ENCODE measurements around the gene CLEC4M.

Gene CLEC4M

GRCh38 chr19:7762719-7763293 is at the start of gene CLEC4M:
Gene CLEC4M (plus strand): TSS chr19:7763243. CDS start chr19:7763267, 24 bp downstream.
- DNase-seq: no peak

- no peak for DNase-seq
Observed at GRCh38 chr19:7715671-7716070, 47.4 kb upstream of the CLEC4M start.

- DNase-seq: no peak
Observed at GRCh38 chr19:7716762-7717161, 46.3 kb upstream of the CLEC4M start.

GRCh38 chr19:7718668-7719067 is 44.4 kb upstream of the CLEC4M start:
- no peak for DNase-seq

GRCh38 chr19:7720351-7720750 is 42.7 kb upstream of the CLEC4M start:
- DNase-seq: no peak

GRCh38 chr19:7722231-7722651 is 40.8 kb upstream of the CLEC4M start:
- DNase-seq: no peak

GRCh38 chr19:7725791-7726190 is 37.3 kb upstream of the CLEC4M start:
- no peak for DNase-seq

GRCh38 chr19:7729211-7729610 is 33.8 kb upstream of the CLEC4M start:
- no peak for DNase-seq

GRCh38 chr19:7729831-7730285 is 33.2 kb upstream of the CLEC4M start:
- DNase-seq: no peak

- DNase-seq: no peak
Observed at GRCh38 chr19:7730286-7731217, 32.5 kb upstream of the CLEC4M start.

- no peak for DNase-seq
Observed at GRCh38 chr19:7731218-7731595, 31.8 kb upstream of the CLEC4M start.

- DNase-seq: no peak
Observed at GRCh38 chr19:7731615-7732014, 31.4 kb upstream of the CLEC4M start.

- DNase-seq: no peak
Observed at GRCh38 chr19:7732045-7732444, 31.0 kb upstream of the CLEC4M start, which contains the start of gene CLEC4G. Gene CLEC4G (minus strand): TSS chr19:7732110. CDS start chr19:7732102, 8 bp downstream.

GRCh38 chr19:7733376-7733775 is 29.7 kb upstream of the CLEC4M start:
- DNase-seq: no peak

- DNase-seq: no peak
Observed at GRCh38 chr19:7734220-7735203, 28.5 kb upstream of the CLEC4M start.

GRCh38 chr19:7736148-7736547 is 26.9 kb upstream of the CLEC4M start:
- no peak for DNase-seq

- no peak for DNase-seq
Observed at GRCh38 chr19:7737215-7737614, 25.8 kb upstream of the CLEC4M start.

GRCh38 chr19:7738023-7738422 is 25.0 kb upstream of the CLEC4M start:
- peak; percentile 10 for DNase-seq

- DNase-seq: no peak
Observed at GRCh38 chr19:7739211-7739755, 23.8 kb upstream of the CLEC4M start.

- no peak for DNase-seq
Observed at GRCh38 chr19:7739801-7740681, 23.0 kb upstream of the CLEC4M start.

GRCh38 chr19:7740682-7741054 is 22.4 kb upstream of the CLEC4M start:
- DNase-seq: no peak

- no peak for DNase-seq
Observed at GRCh38 chr19:7742575-7742974, 20.5 kb upstream of the CLEC4M start.
